GM19395 (cell line): ENCODE data around the gene CLK3.

Source experiments
- ATAC-seq: cut with Tn5 transposase; IDR thresholded peaks from one replicate; pipeline ENCODE4 v1.9.1; 2021; ENCODE audit warnings: mild to moderate bottlenecking, moderate library complexity; ENCODE audit not compliant: unreplicated experiment

Gene CLK3

GRCh38 chr15:74676801-74677200 lies 61.2 kb downstream of the CLK3 start:
- ATAC-seq = no peak
